ENCODE measurements around the gene CSGALNACT2. TPM values are rescaled to one million over a fixed set of nuclear protein-coding genes. Genes with fewer than 3 reads are reported as not detected.

CSGALNACT2 gene
- total and polyA plus RNA-seq, 2 of the 13 experiments (the other 11 are each of a cell fraction or from before 2014, with no cell fraction given): 3.3 to 7.1 TPM

- POLR2A ChIA-PET: no interaction called here
- in situ Hi-C loops (cut with HindIII; ENCODE audit: extremely low pct_ligation_motif_present, low pct_unique_long_range_greater_than_20kb): no loop called here
- H3K4me2 ChIP-seq (ENCODE audit: low read depth, low read length): no peak overlapping the region
These were observed 24.4 kb downstream of the CSGALNACT2 start for GRCh38 chr10:43162604-43163003.

More at GRCh38 chr10:43162604-43163003, 24.4 kb downstream of the CSGALNACT2 start:
- Histone ChIP-seq H3K27ac (ENCODE audit: extremely low read length, insufficient read depth, low read length) (no peak overlapping the region), H3K36me3 (replicated peaks in 1 of 2; ENCODE audit: control insufficient read depth in 1 of 2, insufficient read depth in 2 of 2, low read length in 2 of 2) (peaks cover 0 to 1% of the 10 kb centered on the region in 2 experiments; a peak in 1 of 5 replicates), H3K4me1 (ENCODE audit: insufficient read depth, low read length) (no peaks in the 10 kb centered on the region), H3K4me3 (replicated peaks in 1 of 3; ENCODE audit: insufficient read depth in 1 of 3, low read depth in 2 of 3, low read length in 3 of 3) (no peak overlapping the region), H3K27me3 (ENCODE audit: control insufficient read depth in 1 of 2, insufficient read depth in 2 of 2, low read length in 2 of 2) (no peaks in the 10 kb centered on the region), H3K79me2 (ENCODE audit: insufficient read depth, low read length) (no peaks in the 10 kb centered on the region), H2AFZ (ENCODE audit: low read length) (no peak overlapping the region), H3K9me3 (ENCODE audit: low read length) (no peaks in the 10 kb centered on the region), H3K9ac (ENCODE audit: insufficient read depth, low read depth, low read length) (no peak overlapping the region), H4K20me1 (ENCODE audit: insufficient read depth, low read length) (no peaks in the 10 kb centered on the region)
- FAIRE-seq: no peak
- no peak for DNase-seq (ENCODE audit: low spot score)
- intact Hi-C loops (cut with micrococcal nuclease; ENCODE audit: unreplicated experiment): no loop called here
- WGBS (ENCODE audit: low lambda C conversion rate): 92% methylated on average over 1 of the region's 1 CpG
- TF ChIP-seq ZNF367 (CRISPR knock-in tag; IDR thresholded peaks at IDR 0.05; ENCODE audit: borderline replicate concordance): no peak
- TF ChIP-seq TFE3 (CRISPR knock-in tag; IDR thresholded peaks at IDR 0.05): no peak
- TF ChIP-seq, protein P1, sequence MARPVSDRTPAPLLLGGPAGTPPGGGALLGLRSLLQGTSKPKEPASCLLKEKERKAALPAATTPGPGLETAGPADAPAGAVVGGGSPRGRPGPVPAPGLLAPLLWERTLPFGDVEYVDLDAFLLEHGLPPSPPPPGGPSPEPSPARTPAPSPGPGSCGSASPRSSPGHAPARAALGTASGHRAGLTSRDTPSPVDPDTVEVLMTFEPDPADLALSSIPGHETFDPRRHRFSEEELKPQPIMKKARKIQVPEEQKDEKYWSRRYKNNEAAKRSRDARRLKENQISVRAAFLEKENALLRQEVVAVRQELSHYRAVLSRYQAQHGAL (CRISPR knock-in tag; IDR thresholded peaks at IDR 0.05; ENCODE audit: not compliant biosample characterization): no peak
- TF ChIP-seq, protein P2, sequence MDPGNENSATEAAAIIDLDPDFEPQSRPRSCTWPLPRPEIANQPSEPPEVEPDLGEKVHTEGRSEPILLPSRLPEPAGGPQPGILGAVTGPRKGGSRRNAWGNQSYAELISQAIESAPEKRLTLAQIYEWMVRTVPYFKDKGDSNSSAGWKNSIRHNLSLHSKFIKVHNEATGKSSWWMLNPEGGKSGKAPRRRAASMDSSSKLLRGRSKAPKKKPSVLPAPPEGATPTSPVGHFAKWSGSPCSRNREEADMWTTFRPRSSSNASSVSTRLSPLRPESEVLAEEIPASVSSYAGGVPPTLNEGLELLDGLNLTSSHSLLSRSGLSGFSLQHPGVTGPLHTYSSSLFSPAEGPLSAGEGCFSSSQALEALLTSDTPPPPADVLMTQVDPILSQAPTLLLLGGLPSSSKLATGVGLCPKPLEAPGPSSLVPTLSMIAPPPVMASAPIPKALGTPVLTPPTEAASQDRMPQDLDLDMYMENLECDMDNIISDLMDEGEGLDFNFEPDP (CRISPR knock-in tag; conservative IDR thresholded peaks at IDR 0.05): no peak
- no peak for TF ChIP-seq SMAD9 (CRISPR knock-in tag; IDR thresholded peaks at IDR 0.05)
- ATAC-seq: no peak
- CTCF ChIA-PET (ENCODE audit: low intra/inter-chr PET ratio, low total read pairs): no interaction called here
- no TSS peak for BruUV-seq (replicated peaks)

All from HepG2 (cell line).